HepG2 (cell line): ENCODE results near the gene SERP1.

Experiments used
- CBFB ChIP-seq: sonication (generic); formaldehyde crosslinking; IDR thresholded peaks from 2 replicates; pipeline ENCODE4 v1.4.0; 2020; ENCODE audit warnings: missing genetic modification reagents
- ZNF274 ChIP-seq: sonication (generic); formaldehyde crosslinking; IDR thresholded peaks from 2 replicates; pipeline ENCODE4 v1.5.1; 2020; ENCODE audit warnings: mild to moderate bottlenecking, missing genetic modification reagents
- ZNF318 ChIP-seq: sonication (generic); formaldehyde crosslinking; IDR thresholded peaks from 2 replicates; pipeline ENCODE4 v1.4.0; 2020; ENCODE audit warnings: mild to moderate bottlenecking, missing genetic modification reagents
- ZSCAN31 ChIP-seq: sonication (generic); formaldehyde crosslinking; IDR thresholded peaks from 2 replicates; pipeline ENCODE4 v1.5.0; 2020; ENCODE audit warnings: low read depth, mild to moderate bottlenecking, missing genetic modification reagents

GRCh38 chr3:150545419-150546225, 674 bp downstream of the SERP1 start:
- TF ChIP-seq ZSCAN31 (no peak), ZNF274 (CRISPR knock-in tag) (peak; percentile 41; the same call in 1 of the 2 replicates), ZNF318 (CRISPR knock-in tag) (no peak), CBFB (CRISPR knock-in tag) (no peak)
